ENCODE data around the gene ELF2.
"Not testable (repeated sequence)": the region's sequence is repeated elsewhere in the genome, so short reads cannot be mapped to it uniquely, and the experiment has no call there.

Gene ELF2

GRCh38 chr4:139200506-139200905 is 23.5 kb upstream of the ELF2 start:
- Histone ChIP-seq H3K36me3 (ENCODE audit: insufficient read depth, low read length) (no peaks in the 10 kb centered on the region), H3K4me1 (ENCODE audit: insufficient read depth, low read length) (no peaks in the 10 kb centered on the region), H3K9me3 (ENCODE audit: control insufficient read depth, insufficient read depth, low read length) (0 out of 2 replicates have a peak, but pooled peaks cover 6% of the 10 kb centered on the region), H3K9ac (ENCODE audit: low read depth, low read length) (no peak overlapping the region)

- 0 out of 2 replicates have a peak, but pooled peaks cover 6% of the 10 kb centered on the region for H3K9me3 ChIP-seq (ENCODE audit: control insufficient read depth, insufficient read depth, low read length)
- H3K9ac ChIP-seq (ENCODE audit: low read depth, low read length), result no peak overlapping the region
- H3K4me1 ChIP-seq (ENCODE audit: insufficient read depth, low read length), result no peaks in the 10 kb centered on the region
- H3K36me3 ChIP-seq (ENCODE audit: insufficient read depth, low read length), result no peaks in the 10 kb centered on the region
Measured at GRCh38 chr4:139200102-139200501, 23.1 kb upstream of the ELF2 start.

- not testable (repeated sequence) for H3K9ac ChIP-seq (ENCODE audit: low read depth, low read length); H3K9me3 ChIP-seq (ENCODE audit: control insufficient read depth, insufficient read depth, low read length); H3K4me1 ChIP-seq (ENCODE audit: insufficient read depth, low read length); H3K36me3 ChIP-seq (ENCODE audit: insufficient read depth, low read length)
Measured at GRCh38 chr4:139197214-139197613, 20.2 kb upstream of the ELF2 start.

GRCh38 chr4:139196462-139196861 is 19.4 kb upstream of the ELF2 start:
- Histone ChIP-seq H3K9ac (ENCODE audit: low read depth, low read length) (no peak overlapping the region), H3K4me1 (ENCODE audit: insufficient read depth, low read length) (no peaks in the 10 kb centered on the region), H3K36me3 (ENCODE audit: insufficient read depth, low read length) (no peaks in the 10 kb centered on the region), H3K9me3 (ENCODE audit: control insufficient read depth, insufficient read depth, low read length) (0 out of 2 replicates have a peak, but pooled peaks cover 6% of the 10 kb centered on the region)

- H3K4me1 ChIP-seq (ENCODE audit: insufficient read depth, low read length), result peaks cover 5% of the 10 kb centered on the region
- H3K36me3 ChIP-seq (ENCODE audit: insufficient read depth, low read length), result no peaks in the 10 kb centered on the region
- no peak overlapping the region for H3K9ac ChIP-seq (ENCODE audit: low read depth, low read length)
- H3K9me3 ChIP-seq (ENCODE audit: control insufficient read depth, insufficient read depth, low read length), result no peaks in the 10 kb centered on the region
Measured at GRCh38 chr4:139191373-139191772, 14.4 kb upstream of the ELF2 start.

GRCh38 chr4:139189972-139190371 is 13.0 kb upstream of the ELF2 start:
- Histone ChIP-seq H3K9ac (ENCODE audit: low read depth, low read length) (no peak overlapping the region), H3K4me1 (ENCODE audit: insufficient read depth, low read length) (peaks cover 5% of the 10 kb centered on the region), H3K9me3 (ENCODE audit: control insufficient read depth, insufficient read depth, low read length) (no peaks in the 10 kb centered on the region), H3K36me3 (ENCODE audit: insufficient read depth, low read length) (no peaks in the 10 kb centered on the region)

- H3K9ac ChIP-seq (ENCODE audit: low read depth, low read length), result no peak overlapping the region
- H3K36me3 ChIP-seq (ENCODE audit: insufficient read depth, low read length), result no peaks in the 10 kb centered on the region
- H3K4me1 ChIP-seq (ENCODE audit: insufficient read depth, low read length), result peaks cover 5% of the 10 kb centered on the region
- H3K9me3 ChIP-seq (ENCODE audit: control insufficient read depth, insufficient read depth, low read length), result no peaks in the 10 kb centered on the region
Measured at GRCh38 chr4:139189417-139189749, 12.4 kb upstream of the ELF2 start.

GRCh38 chr4:139188648-139189416 is 11.8 kb upstream of the ELF2 start:
- Histone ChIP-seq H3K9ac (ENCODE audit: low read depth, low read length) (no peak overlapping the region), H3K4me1 (ENCODE audit: insufficient read depth, low read length) (peaks cover 5% of the 10 kb centered on the region), H3K9me3 (ENCODE audit: control insufficient read depth, insufficient read depth, low read length) (no peaks in the 10 kb centered on the region), H3K36me3 (ENCODE audit: insufficient read depth, low read length) (no peaks in the 10 kb centered on the region)

- peaks cover 5% of the 10 kb centered on the region for H3K4me1 ChIP-seq (ENCODE audit: insufficient read depth, low read length)
Measured at GRCh38 chr4:139184129-139184528, 7.1 kb upstream of the ELF2 start.

GRCh38 chr4:139177869-139178619 is 1.0 kb upstream of the ELF2 start:
- H3K36me3 ChIP-seq (ENCODE audit: insufficient read depth, low read length), result no peaks in the 10 kb centered on the region
- H3K4me1 ChIP-seq (ENCODE audit: insufficient read depth, low read length), result peaks cover 5% of the 10 kb centered on the region
- H3K9me3 ChIP-seq (ENCODE audit: control insufficient read depth, insufficient read depth, low read length), result no peaks in the 10 kb centered on the region
- H3K9ac ChIP-seq (ENCODE audit: low read depth, low read length), result peak overlapping the region; percentile 63

More at GRCh38 chr4:139184129-139184528, 7.1 kb upstream of the ELF2 start:
- H3K9me3 ChIP-seq (ENCODE audit: control insufficient read depth, insufficient read depth, low read length), result no peaks in the 10 kb centered on the region
- H3K9ac ChIP-seq (ENCODE audit: low read depth, low read length), result no peak overlapping the region
- no peaks in the 10 kb centered on the region for H3K36me3 ChIP-seq (ENCODE audit: insufficient read depth, low read length)

GRCh38 chr4:139176302-139177048 is 543 bp downstream of the ELF2 start:
- peak overlapping the region; percentile 96 for H3K9ac ChIP-seq (ENCODE audit: low read depth, low read length)
- peaks cover 14% of the 10 kb centered on the region for H3K4me1 ChIP-seq (ENCODE audit: insufficient read depth, low read length)
- H3K9me3 ChIP-seq (ENCODE audit: control insufficient read depth, insufficient read depth, low read length), result no peaks in the 10 kb centered on the region
- no peaks in the 10 kb centered on the region for H3K36me3 ChIP-seq (ENCODE audit: insufficient read depth, low read length)

- Histone ChIP-seq H3K9me3 (ENCODE audit: control insufficient read depth, insufficient read depth, low read length) (no peaks in the 10 kb centered on the region), H3K4me1 (ENCODE audit: insufficient read depth, low read length) (peaks cover 14% of the 10 kb centered on the region), H3K36me3 (ENCODE audit: insufficient read depth, low read length) (no peaks in the 10 kb centered on the region), H3K9ac (ENCODE audit: low read depth, low read length) (peak overlapping the region; percentile 96)
Measured at GRCh38 chr4:139175646-139176301, 1.2 kb downstream of the ELF2 start.

GRCh38 chr4:139171876-139172691 is 4.9 kb downstream of the ELF2 start:
- H3K4me1 ChIP-seq (ENCODE audit: insufficient read depth, low read length), result peaks cover 29% of the 10 kb centered on the region
- no peaks in the 10 kb centered on the region for H3K9me3 ChIP-seq (ENCODE audit: control insufficient read depth, insufficient read depth, low read length)
- no peak overlapping the region for H3K9ac ChIP-seq (ENCODE audit: low read depth, low read length)
- no peaks in the 10 kb centered on the region for H3K36me3 ChIP-seq (ENCODE audit: insufficient read depth, low read length)

Measured in ES-I3 (cell line).